Brain microvascular endothelial cell (primary cell): ENCODE data around the gene SBF1.

Experiments
- DNase-seq: peaks from one replicate; pipeline ENCODE4 v3.0.0-alpha.2; 2020
- H3K27ac ChIP-seq: fragments of 250-450 bp; sonication (Bioruptor Pico); 2 replicates; pipeline ENCODE4 v1.5.1; 2020; ENCODE audit warnings: mild to moderate bottlenecking, moderate library complexity
- H3K27me3 ChIP-seq: fragments of 250-450 bp; sonication (Bioruptor Pico); replicated peaks from 2 replicates; pipeline ENCODE4 v1.5.1; 2020; ENCODE audit warnings: mild to moderate bottlenecking
- H3K36me3 ChIP-seq: fragments of 250-450 bp; sonication (Bioruptor Pico); replicated peaks from 2 replicates; pipeline ENCODE4 v1.5.1; 2020; ENCODE audit warnings: mild to moderate bottlenecking
- H3K4me3 ChIP-seq: 2 replicates; pipeline ENCODE4 v1.5.1; 2011; ENCODE audit warnings: low read depth, mild to moderate bottlenecking, control low read depth, low read length, moderate library complexity
- CTCF ChIP-seq: IDR thresholded peaks from 2 replicates; pipeline ENCODE4 v1.5.1; 2011; ENCODE audit warnings: low read depth, mild to moderate bottlenecking, moderate library complexity, low read length, control low read depth, inconsistent platforms; ENCODE audit errors: missing control alignments
- in situ Hi-C: cut with HindIII; loops from 2 replicates; pipeline ENCODE4 v1.10.0; 2017; ENCODE audit warnings: low sequenced_read_pairs, low pct_ligation_motif_present

SBF1 gene

GRCh38 chr22:50504369-50505211 is 29.8 kb upstream of the SBF1 start:
- in situ Hi-C loops, result no loop called here
- Histone ChIP-seq H3K27me3 (no peaks in the 10 kb centered on the region), H3K36me3 (peaks cover 25% of the 10 kb centered on the region), H3K4me3 (no peak overlapping the region), H3K27ac (no peak overlapping the region)
- no peak for DNase-seq
- no peak for TF ChIP-seq CTCF

- no peak for DNase-seq
- H3K36me3 ChIP-seq, result peaks cover 25% of the 10 kb centered on the region
Measured at GRCh38 chr22:50503475-50504145, 28.8 kb upstream of the SBF1 start.

GRCh38 chr22:50502628-50503474 is 28.0 kb upstream of the SBF1 start:
- in situ Hi-C loops, result no loop called here
- Histone ChIP-seq H3K4me3 (no peak overlapping the region), H3K36me3 (peaks cover 25% of the 10 kb centered on the region), H3K27ac (no peak overlapping the region), H3K27me3 (no peaks in the 10 kb centered on the region)
- TF ChIP-seq CTCF, result no peak
- no peak for DNase-seq

More at GRCh38 chr22:50503475-50504145, 28.8 kb upstream of the SBF1 start:
- in situ Hi-C loops, result no loop called here
- Histone ChIP-seq H3K27ac (no peak overlapping the region), H3K4me3 (no peak overlapping the region), H3K27me3 (no peaks in the 10 kb centered on the region)
- peak; percentile 30 for TF ChIP-seq CTCF

- in situ Hi-C loops, result no loop called here
- no peak for DNase-seq
- no peak overlapping the region for H3K4me3 ChIP-seq
- no peaks in the 10 kb centered on the region for H3K27me3 ChIP-seq
- peaks cover 25% of the 10 kb centered on the region for H3K36me3 ChIP-seq
- TF ChIP-seq CTCF, result no peak
- H3K27ac ChIP-seq, result no peak overlapping the region
Measured at GRCh38 chr22:50502096-50502495, 27.3 kb upstream of the SBF1 start.

GRCh38 chr22:50500452-50500851 is 25.6 kb upstream of the SBF1 start:
- H3K4me3 ChIP-seq, result no peak overlapping the region
- peaks cover 20% of the 10 kb centered on the region for H3K36me3 ChIP-seq
- in situ Hi-C loops, result no loop called here
- H3K27me3 ChIP-seq, result no peaks in the 10 kb centered on the region
- no peak overlapping the region for H3K27ac ChIP-seq
- no peak for DNase-seq
- TF ChIP-seq CTCF, result no peak
